GM12864 (cell line): Measurements from ENCODE around the gene STOML3.

Experiments
- DNase-seq: peaks from one replicate; pipeline ENCODE4 v3.0.0-alpha.2; 2011; ENCODE audit warnings: low read depth
- H3K4me3 ChIP-seq: 2 replicates; pipeline ENCODE4 v1.5.1; 2011; ENCODE audit warnings: mild to moderate bottlenecking, low read depth, low read length, control low read depth
- TF ChIP-seq, protein P1 (sequence below): IDR thresholded peaks from 2 replicates; pipeline ENCODE4 v1.5.1; 2011; ENCODE audit warnings: low read depth, mild to moderate bottlenecking, moderate library complexity, low read length, control low read depth, inconsistent platforms; ENCODE audit errors: missing control alignments

Gene STOML3

DNA sequence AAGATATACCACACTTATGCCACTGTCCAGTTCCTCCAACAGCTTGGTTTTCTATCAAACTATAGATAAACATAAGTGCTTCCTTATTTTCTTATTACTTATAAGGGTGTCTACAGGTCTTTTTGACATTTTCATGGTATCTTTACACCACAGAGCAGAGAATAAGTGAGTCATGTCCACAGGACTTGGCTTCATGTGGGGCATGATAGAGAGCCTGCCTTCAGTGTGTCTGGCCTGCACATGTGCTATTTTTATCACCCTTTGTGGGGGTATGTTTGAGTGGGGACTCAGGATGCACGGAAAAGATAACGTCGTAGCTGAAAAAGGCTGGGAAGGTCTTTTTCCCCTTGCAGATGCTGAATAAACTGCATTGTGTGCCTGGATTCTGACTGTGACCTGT is 8.1 kb upstream of the STOML3 start:
- TF ChIP-seq, protein P1, sequence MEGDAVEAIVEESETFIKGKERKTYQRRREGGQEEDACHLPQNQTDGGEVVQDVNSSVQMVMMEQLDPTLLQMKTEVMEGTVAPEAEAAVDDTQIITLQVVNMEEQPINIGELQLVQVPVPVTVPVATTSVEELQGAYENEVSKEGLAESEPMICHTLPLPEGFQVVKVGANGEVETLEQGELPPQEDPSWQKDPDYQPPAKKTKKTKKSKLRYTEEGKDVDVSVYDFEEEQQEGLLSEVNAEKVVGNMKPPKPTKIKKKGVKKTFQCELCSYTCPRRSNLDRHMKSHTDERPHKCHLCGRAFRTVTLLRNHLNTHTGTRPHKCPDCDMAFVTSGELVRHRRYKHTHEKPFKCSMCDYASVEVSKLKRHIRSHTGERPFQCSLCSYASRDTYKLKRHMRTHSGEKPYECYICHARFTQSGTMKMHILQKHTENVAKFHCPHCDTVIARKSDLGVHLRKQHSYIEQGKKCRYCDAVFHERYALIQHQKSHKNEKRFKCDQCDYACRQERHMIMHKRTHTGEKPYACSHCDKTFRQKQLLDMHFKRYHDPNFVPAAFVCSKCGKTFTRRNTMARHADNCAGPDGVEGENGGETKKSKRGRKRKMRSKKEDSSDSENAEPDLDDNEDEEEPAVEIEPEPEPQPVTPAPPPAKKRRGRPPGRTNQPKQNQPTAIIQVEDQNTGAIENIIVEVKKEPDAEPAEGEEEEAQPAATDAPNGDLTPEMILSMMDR: no peak
- H3K4me3 ChIP-seq: no peak overlapping the region
- no peak for DNase-seq

- H3K4me3 ChIP-seq: no peak overlapping the region
- DNase-seq: no peak
- TF ChIP-seq, protein P1: no peak
Observed at GRCh38 chr13:38993381-38993780, 2.8 kb upstream of the STOML3 start.

DNA sequence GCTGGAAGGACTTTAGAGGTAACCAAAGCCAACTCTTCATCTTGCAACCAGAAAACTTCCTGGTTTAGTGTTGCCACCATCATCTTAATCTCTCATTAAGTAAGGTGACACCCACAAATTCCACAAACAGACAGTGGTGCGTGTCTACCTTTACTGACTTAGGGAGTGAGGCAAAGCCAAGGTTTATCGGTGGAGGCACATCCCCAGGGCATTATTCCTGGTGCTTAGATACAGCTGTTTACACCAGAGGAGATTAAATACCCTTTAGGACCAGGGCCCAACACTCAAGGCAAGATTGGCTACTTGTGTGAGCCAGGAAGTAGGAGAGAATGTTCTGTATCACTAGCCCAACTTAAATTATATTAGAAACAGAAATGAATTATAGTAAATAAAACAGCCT is 9.5 kb downstream of the STOML3 start:
- TF ChIP-seq, protein P1: no peak
- no peak overlapping the region for H3K4me3 ChIP-seq
- DNase-seq: no peak

DNA sequence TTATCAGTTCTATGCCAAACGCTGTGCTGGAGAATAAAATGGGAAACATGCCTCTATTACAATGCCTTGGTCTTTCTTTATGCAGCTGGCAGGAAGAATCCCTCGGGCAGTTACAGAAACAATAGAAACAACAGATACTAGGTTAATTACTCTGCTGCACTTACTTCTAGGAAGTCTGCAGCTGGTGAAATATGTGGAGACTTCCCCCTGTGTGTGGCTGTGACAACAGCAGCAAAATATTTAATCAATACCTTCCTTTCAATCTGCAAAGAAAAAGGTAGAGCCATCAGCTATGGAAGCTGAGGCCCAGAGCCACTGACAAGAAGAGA is 9.9 kb downstream of the STOML3 start:
- H3K4me3 ChIP-seq: no peak overlapping the region
- TF ChIP-seq, protein P1: no peak
- no peak for DNase-seq

DNA sequence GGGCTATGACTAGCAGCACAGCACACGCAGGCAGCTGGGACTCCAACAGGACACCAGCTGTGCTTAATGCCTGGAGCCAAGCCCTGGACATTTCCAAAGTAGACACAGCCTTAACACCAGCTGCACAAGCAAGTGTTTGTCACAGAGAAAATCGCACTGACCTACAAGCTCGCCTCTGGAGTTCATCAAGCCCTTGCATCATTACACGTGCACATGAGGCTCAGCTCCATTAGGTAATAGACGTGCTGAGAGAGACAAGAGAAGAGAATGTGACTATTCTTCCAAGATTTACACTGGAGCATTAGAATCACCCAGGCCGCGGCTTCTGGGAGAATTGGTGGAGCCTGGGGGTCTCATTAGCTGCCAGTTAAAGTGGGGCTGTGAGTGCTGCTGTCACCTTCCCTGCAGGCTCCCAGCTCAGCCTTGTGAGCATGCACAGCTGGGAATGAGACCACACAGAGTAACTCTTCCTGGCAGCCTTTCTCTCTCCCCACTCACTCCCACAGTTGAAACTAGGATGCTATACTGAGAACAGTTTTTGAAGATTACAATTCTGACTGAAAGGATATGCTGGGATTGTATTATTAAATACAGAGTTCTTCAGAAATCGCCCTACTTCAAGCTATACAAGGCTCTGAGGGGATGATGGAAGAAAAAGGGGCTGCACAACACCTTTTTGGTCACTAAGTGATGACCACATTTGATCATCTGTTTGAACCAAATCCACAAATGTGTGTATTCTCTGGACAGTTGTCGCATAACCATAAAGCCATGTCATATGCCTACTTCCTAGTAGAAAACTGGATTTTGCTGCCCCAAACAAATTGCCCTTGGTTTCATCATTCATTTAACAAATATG is 10.5 kb downstream of the STOML3 start:
- no peak overlapping the region for H3K4me3 ChIP-seq
- TF ChIP-seq, protein P1: no peak
- no peak for DNase-seq

DNA sequence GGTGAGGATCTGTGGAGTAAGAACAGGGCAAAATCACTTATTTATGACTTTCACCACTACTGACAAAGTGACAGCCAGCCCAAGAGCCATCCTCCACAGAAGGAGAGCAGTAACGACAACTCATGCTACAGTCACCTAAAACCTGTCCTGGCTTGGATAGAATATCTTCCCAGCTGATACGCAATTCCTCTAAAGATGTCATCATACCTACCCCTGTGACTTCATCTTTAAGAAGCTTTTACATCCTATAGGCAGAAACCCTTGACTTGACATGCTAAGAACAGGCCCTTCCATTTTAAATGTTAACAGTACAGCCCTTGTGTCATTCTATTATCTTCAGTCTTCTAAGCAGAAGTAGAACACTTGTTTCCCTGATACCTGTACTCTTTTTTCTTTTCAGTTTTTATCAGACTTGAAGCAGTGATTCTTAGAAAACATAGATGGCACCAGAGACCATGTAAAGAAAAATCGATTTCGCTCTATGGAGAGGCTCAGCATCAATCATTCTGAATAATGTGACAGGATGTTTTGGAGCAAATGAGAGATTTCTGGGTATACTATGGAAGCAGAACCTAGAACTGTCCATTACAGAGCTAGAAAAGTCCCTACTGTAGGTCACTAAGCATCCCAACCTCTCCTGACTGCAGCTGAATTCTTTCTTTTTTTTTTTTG is 20.1 kb downstream of the STOML3 start:
- DNase-seq: no peak
- TF ChIP-seq, protein P1: no peak
- H3K4me3 ChIP-seq: no peak overlapping the region

- no peak for DNase-seq
- TF ChIP-seq, protein P1: no peak
- H3K4me3 ChIP-seq: no peak overlapping the region
Observed at GRCh38 chr13:38969187-38969586, 21.4 kb downstream of the STOML3 start.
